Measurements from ENCODE around the gene PERM1. TPM values are rescaled to one million over a fixed set of nuclear protein-coding genes. Genes with fewer than 3 reads are reported as not detected.

Gene PERM1
- total and polyA plus RNA-seq, 2 of the 13 experiments (the other 11 are each of a cell fraction or from before 2014, with no cell fraction given) = 0.04 to 0.29 TPM

DNA sequence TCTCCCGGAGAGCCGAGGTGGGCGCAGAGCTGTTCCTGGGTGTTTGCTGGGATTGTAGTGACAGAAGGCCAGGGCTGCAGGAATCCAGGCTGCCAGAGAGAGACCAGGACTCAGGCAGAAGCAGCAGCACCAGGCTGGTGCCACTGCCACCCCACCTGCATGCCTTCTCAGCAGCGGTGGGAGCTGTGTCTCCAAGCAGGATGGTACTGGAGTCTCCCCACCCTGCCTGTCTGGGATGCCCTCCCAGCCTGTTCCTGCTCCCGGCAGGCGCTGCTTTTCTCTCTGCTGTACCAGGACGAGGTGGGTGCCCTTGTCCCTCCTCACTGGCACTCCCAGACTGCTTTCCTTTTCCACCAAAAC, 22.5 kb upstream of the PERM1 start (continued):
- TF ChIP-seq ZNF329 (CRISPR knock-in tag; IDR thresholded peaks at IDR 0.05; ENCODE audit: low read depth) = no peak
- 0 out of 2 replicates have a peak, but pooled peaks have one; percentile 64 for TF ChIP-seq ZNF333 (CRISPR knock-in tag; IDR thresholded peaks at IDR 0.05; ENCODE audit: borderline replicate concordance)
- TF ChIP-seq ZNF468 (CRISPR knock-in tag; IDR thresholded peaks at IDR 0.05) = no peak

- H3K9ac ChIP-seq (ENCODE audit: insufficient read depth, low read depth, low read length) = peak overlapping the region; percentile 77; the same call in 1 of the 2 replicates
- intact Hi-C loops (cut with micrococcal nuclease; ENCODE audit: unreplicated experiment) (loop anchor here (10.0 kb wide), 1 partner anchor 231 kb away; the partner anchor contains the start of genes B3GALT6 and SDF4), in situ Hi-C loops (cut with HindIII; ENCODE audit: extremely low pct_ligation_motif_present, low pct_unique_long_range_greater_than_20kb) (no loop called here)
- 79% methylated on average over 7 of the region's 22 CpGs for WGBS (ENCODE audit: low lambda C conversion rate)
- no peak overlapping the region for H3K27ac ChIP-seq (ENCODE audit: extremely low read length, insufficient read depth, low read length)
- peak overlapping the region in 1 of 3 experiments; percentile 77; a peak in 1 of 6 replicates for H3K4me3 ChIP-seq (replicated peaks in 1 of 3; ENCODE audit: insufficient read depth in 1 of 3, low read depth in 2 of 3, low read length in 3 of 3)
- CTCF ChIA-PET (ENCODE audit: low intra/inter-chr PET ratio, low total read pairs) = no interaction called here
- POLR2A ChIA-PET = interaction anchor here (1.0 to 1.6 kb wide), 2 partner anchors 10 to 14 kb away, joined by 3 to 9 read pairs; partner anchors contain the start of gene ISG15
- FAIRE-seq = no peak
- peak overlapping the region; percentile 87; the same call in 1 of the 2 replicates for H3K4me2 ChIP-seq (ENCODE audit: low read depth, low read length)
- peaks cover 54% of the 10 kb centered on the region for H3K4me1 ChIP-seq (ENCODE audit: insufficient read depth, low read length)
- no peaks in the 10 kb centered on the region for H3K36me3 ChIP-seq (replicated peaks in 1 of 2; ENCODE audit: control insufficient read depth in 1 of 2, insufficient read depth in 2 of 2, low read length in 2 of 2)
- no peaks in the 10 kb centered on the region for H3K9me3 ChIP-seq (ENCODE audit: low read length)
- BruUV-seq (replicated peaks) = no TSS peak
- no peaks in the 10 kb centered on the region for H4K20me1 ChIP-seq (ENCODE audit: insufficient read depth, low read length)
- no peak for ATAC-seq
- no peak for DNase-seq (ENCODE audit: low spot score)
- H3K27me3 ChIP-seq (ENCODE audit: control insufficient read depth in 1 of 2, insufficient read depth in 2 of 2, low read length in 2 of 2) = no peaks in the 10 kb centered on the region
- H2AFZ ChIP-seq (ENCODE audit: low read length) = no peak overlapping the region
- H3K79me2 ChIP-seq (ENCODE audit: insufficient read depth, low read length) = peaks cover 15% of the 10 kb centered on the region
- TF ChIP-seq ZNF556 (CRISPR knock-in tag; IDR thresholded peaks at IDR 0.05; ENCODE audit: borderline replicate concordance) (no peak), MLX (CRISPR knock-in tag; IDR thresholded peaks at IDR 0.05) (no peak), HOXA3 (CRISPR knock-in tag; IDR thresholded peaks at IDR 0.05) (0 out of 2 replicates have a peak, but pooled peaks have one; percentile 11), ZNF446 (CRISPR knock-in tag; IDR thresholded peaks at IDR 0.05) (0 out of 2 replicates have a peak, but pooled peaks have one; percentile 17), ISX (CRISPR knock-in tag; conservative IDR thresholded peaks at IDR 0.05) (no peak), RBFOX2 (IDR thresholded peaks at IDR 0.05; ENCODE audit: low read depth, low read length) (peak; percentile 49; the same call in 1 of the 2 replicates), POLR2G (IDR thresholded peaks at IDR 0.05; ENCODE audit: low read depth, low read length) (peak; percentile 26; the same call in 1 of the 2 replicates), ZNF501 (CRISPR knock-in tag; IDR thresholded peaks at IDR 0.05) (0 out of 2 replicates have a peak, but pooled peaks have one; percentile 19), ZNF326 (CRISPR knock-in tag; IDR thresholded peaks at IDR 0.05; ENCODE audit: borderline replicate concordance) (no peak), ZKSCAN1 (IDR thresholded peaks at IDR 0.05; ENCODE audit: low read length) (peak; percentile 55; the same call in 1 of the 2 replicates), LCORL (IDR thresholded peaks at IDR 0.05) (no peak), LCORL (CRISPR knock-in tag; IDR thresholded peaks at IDR 0.05) (no peak), DMAP1 (CRISPR knock-in tag; IDR thresholded peaks at IDR 0.05) (no peak), REL (CRISPR knock-in tag; conservative IDR thresholded peaks at IDR 0.05) (no peak), ZSCAN5A (CRISPR knock-in tag; IDR thresholded peaks at IDR 0.05; ENCODE audit: borderline replicate concordance) (no peak), ZNF780A (CRISPR knock-in tag; IDR thresholded peaks at IDR 0.05) (no peak), AGO2 (optimal IDR thresholded peaks at IDR 0.05; ENCODE audit: low read depth, low read length) (peak; percentile 51)
- TF ChIP-seq, protein P1, sequence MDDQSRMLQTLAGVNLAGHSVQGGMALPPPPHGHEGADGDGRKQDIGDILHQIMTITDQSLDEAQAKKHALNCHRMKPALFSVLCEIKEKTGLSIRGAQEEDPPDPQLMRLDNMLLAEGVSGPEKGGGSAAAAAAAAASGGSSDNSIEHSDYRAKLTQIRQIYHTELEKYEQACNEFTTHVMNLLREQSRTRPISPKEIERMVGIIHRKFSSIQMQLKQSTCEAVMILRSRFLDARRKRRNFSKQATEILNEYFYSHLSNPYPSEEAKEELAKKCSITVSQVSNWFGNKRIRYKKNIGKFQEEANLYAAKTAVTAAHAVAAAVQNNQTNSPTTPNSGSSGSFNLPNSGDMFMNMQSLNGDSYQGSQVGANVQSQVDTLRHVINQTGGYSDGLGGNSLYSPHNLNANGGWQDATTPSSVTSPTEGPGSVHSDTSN (CRISPR knock-in tag; IDR thresholded peaks at IDR 0.05; ENCODE audit: borderline replicate concordance) = no peak
Measured at GRCh38 chr1:1003618-1004419, 21.9 kb upstream of the PERM1 start.
